Esophagus squamous epithelium (tissue), 4 donors: ENCODE data around the gene CPNE6.

Experiments
- CTCF ChIP-seq, 6 experiments: fragments of 450-650 bp in 4 of 6; fragments of 200-600 bp in 2 of 6; sonication (generic) in 2 of 6; IDR thresholded peaks; one replicate each; pipeline ENCODE4 v1.5.1; 2016 to 2019; ENCODE audit warnings: antibody characterized with exemption in 6 of 6, mild to moderate bottlenecking in 4 of 6, moderate library complexity in 4 of 6
- POLR2A ChIP-seq, 4 donors: fragments of 450-650 bp; IDR thresholded peaks; one replicate each; pipeline ENCODE4 v1.6.1; 2017; ENCODE audit warnings: antibody characterized with exemption in 4 of 4, mild to moderate bottlenecking in 4 of 4, moderate library complexity in 3 of 4

- no peak for TF ChIP-seq CTCF (IDR thresholded peaks at IDR 0.05)
- TF ChIP-seq POLR2A (IDR thresholded peaks at IDR 0.05): no peak
Observed at GRCh38 chr14:24040692-24041091, 30.7 kb upstream of the CPNE6 start.
